Keratinocyte (primary cell): ENCODE data around the gene LGALS16.

ENCODE experiments used
- CTCF ChIP-seq, 3 experiments: IDR thresholded peaks in 1 of 3; conservative IDR thresholded peaks in 1 of 3; optimal IDR thresholded peaks in 1 of 3; 2 replicates in 2 of 3; 3 replicates in 1 of 3; pipeline versions ENCODE3 to v1.5.1; 2011; ENCODE audit warnings: low read length in 3 of 3, mild to moderate bottlenecking in 3 of 3, moderate library complexity in 2 of 3, control low read depth in 1 of 3, inconsistent platforms in 1 of 3; ENCODE audit not compliant: insufficient read depth in 2 of 3; ENCODE audit errors: extremely low read depth in 1 of 3
- EZH2 ChIP-seq: IDR thresholded peaks from one replicate; pipeline ENCODE4 v1.6.1; 2012; ENCODE audit warnings: inconsistent platforms, mild to moderate bottlenecking, low read length, moderate library complexity

- TF ChIP-seq EZH2 (no peak), CTCF (optimal IDR thresholded peaks at IDR 0.05 in 1 of 3, IDR thresholded peaks at IDR 0.05 in 1 of 3, conservative IDR thresholded peaks at IDR 0.05 in 1 of 3; ENCODE audit: extremely low read depth in 1 of 3, insufficient read depth in 2 of 3, low read length in 3 of 3) (no peak)
These were observed 24.1 kb upstream of the LGALS16 start for GRCh38 chr19:39631626-39632025.
